ENCODE results near the gene TYMS.

- TF ChIP-seq EZH2 (IDR thresholded peaks at IDR 0.05; ENCODE audit: borderline replicate concordance, insufficient read depth, low read depth, low read length, poor library complexity, severe bottlenecking) (no peak), CTCF (IDR thresholded peaks at IDR 0.05) (no peak)
Observed at GRCh38 chr18:617970-618504, 39.4 kb upstream of the TYMS start.
